ENCODE measurements around the gene LRRC56. TPM values are rescaled to one million over a fixed set of nuclear protein-coding genes. Genes with fewer than 3 reads are reported as not detected.

LRRC56 gene
- total and polyA plus RNA-seq, 9 of the 15 experiments (the other 6 are each of a cell fraction or from before 2014, with no cell fraction given), result 0.03 to 4.5 (median 1.0) TPM; not detected in 1

DNA sequence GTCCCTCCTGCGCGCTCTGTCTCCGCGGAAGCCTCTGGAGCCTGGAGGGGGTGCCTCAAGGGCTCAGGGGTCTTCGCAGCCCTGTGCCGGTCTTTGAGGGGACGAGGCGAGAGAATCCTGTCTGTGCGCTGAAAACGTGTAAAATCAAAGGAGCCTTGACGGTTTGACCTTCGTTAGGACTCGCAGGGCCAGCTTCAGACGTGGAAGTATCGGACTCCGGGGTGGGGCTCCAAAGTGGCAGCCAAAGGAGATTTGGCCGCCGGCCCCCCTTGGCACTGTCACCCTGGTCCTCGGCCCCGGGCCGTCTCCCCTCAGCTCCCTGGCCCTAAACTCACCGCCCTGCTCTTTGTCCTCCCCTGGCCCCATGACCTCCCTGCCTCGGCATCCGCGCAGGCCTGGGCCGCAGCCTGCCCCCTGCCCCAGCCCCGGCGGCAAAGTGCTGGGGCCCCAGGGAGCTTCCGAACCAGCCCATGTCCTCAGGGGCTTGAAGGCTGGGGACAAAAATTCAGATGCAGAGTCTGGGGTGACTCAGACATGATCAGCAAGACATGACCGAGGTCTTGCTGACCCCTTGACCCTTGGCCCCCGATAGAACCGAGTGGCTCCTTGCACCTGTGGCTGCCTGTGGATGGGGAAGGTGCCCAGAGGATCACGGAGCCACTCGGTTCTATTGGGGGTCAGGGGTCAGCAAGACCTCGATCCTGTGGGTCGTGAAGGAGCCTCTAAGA, 32.0 kb downstream of the LRRC56 start (continued):
- TF ChIP-seq ZNF318 (IDR thresholded peaks at IDR 0.05; ENCODE audit: borderline replicate concordance in 1 of 2, low read depth in 1 of 2), result no peak
- TF ChIP-seq, protein P1, sequence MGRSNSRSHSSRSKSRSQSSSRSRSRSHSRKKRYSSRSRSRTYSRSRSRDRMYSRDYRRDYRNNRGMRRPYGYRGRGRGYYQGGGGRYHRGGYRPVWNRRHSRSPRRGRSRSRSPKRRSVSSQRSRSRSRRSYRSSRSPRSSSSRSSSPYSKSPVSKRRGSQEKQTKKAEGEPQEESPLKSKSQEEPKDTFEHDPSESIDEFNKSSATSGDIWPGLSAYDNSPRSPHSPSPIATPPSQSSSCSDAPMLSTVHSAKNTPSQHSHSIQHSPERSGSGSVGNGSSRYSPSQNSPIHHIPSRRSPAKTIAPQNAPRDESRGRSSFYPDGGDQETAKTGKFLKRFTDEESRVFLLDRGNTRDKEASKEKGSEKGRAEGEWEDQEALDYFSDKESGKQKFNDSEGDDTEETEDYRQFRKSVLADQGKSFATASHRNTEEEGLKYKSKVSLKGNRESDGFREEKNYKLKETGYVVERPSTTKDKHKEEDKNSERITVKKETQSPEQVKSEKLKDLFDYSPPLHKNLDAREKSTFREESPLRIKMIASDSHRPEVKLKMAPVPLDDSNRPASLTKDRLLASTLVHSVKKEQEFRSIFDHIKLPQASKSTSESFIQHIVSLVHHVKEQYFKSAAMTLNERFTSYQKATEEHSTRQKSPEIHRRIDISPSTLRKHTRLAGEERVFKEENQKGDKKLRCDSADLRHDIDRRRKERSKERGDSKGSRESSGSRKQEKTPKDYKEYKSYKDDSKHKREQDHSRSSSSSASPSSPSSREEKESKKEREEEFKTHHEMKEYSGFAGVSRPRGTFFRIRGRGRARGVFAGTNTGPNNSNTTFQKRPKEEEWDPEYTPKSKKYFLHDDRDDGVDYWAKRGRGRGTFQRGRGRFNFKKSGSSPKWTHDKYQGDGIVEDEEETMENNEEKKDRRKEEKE (IDR thresholded peaks at IDR 0.05; ENCODE audit: borderline replicate concordance in 1 of 2, control insufficient read depth in 1 of 2, low read depth in 2 of 2, low read length in 1 of 2), result no peak
- TF ChIP-seq ZNF785 (CRISPR knock-in tag; IDR thresholded peaks at IDR 0.05), result no peak
- TF ChIP-seq HNRNPUL1 (IDR thresholded peaks at IDR 0.05; ENCODE audit: low read length), result no peak
- no peak for TF ChIP-seq ZNF639 (CRISPR knock-in tag; conservative IDR thresholded peaks at IDR 0.05 in 1 of 2, IDR thresholded peaks at IDR 0.05 in 1 of 2)
- TF ChIP-seq ZBTB1 (CRISPR knock-in tag; IDR thresholded peaks at IDR 0.05; ENCODE audit: borderline replicate concordance, low read depth), result no peak
- no peak for TF ChIP-seq DMBX1 (CRISPR knock-in tag; IDR thresholded peaks at IDR 0.05; ENCODE audit: borderline replicate concordance)
- TF ChIP-seq RBM22 (IDR thresholded peaks at IDR 0.05; ENCODE audit: low read depth, low read length, poor library complexity, severe bottlenecking), result peak; percentile 35
- no peak for TF ChIP-seq BHLHE40 (IDR thresholded peaks at IDR 0.05; ENCODE audit: low read length)
- TF ChIP-seq SIX5 (IDR thresholded peaks at IDR 0.05; ENCODE audit: borderline replicate concordance in 1 of 2, insufficient read depth in 1 of 2, low read depth in 1 of 2, low read length in 2 of 2), result no peak
- TF ChIP-seq CHD1 (IDR thresholded peaks at IDR 0.05; ENCODE audit: low read length), result peak; percentile 51
- TF ChIP-seq HDAC8 (tag; IDR thresholded peaks at IDR 0.05), result no peak
